T-cell (primary cell): ENCODE results near the gene SLF1. TPM values are rescaled to one million over a fixed set of nuclear protein-coding genes. Genes with fewer than 3 reads are reported as not detected.

Experiments used
- total RNA-seq, 35 experiments: library from RNA in 6 of 35; stranded (reverse) in 6 of 35; fragments of 120-200 nt in 1 of 35; gene quantifications; one replicate each; pipeline versions ENCODE4 v1.2.1 to v1.2.4 and lab custom pipeline; 2013 to 2026

SLF1 gene
- total RNA-seq, 5 donors from 2014 or later (not counting 1 experiment from before 2014, with no cell fraction given): 7.8 to 13.4 (median 11.1) TPM

Other genes with a start within 250 kb of the SLF1 start
- gene KIAA0825, start 65 bp upstream of the SLF1 start, total RNA-seq: 1 to 10 TPM; 1.4 to 4.0 (median 1.6) TPM